GM10266 (cell line): Measurements from ENCODE around the gene COL4A3.

Source experiments
- DNase-seq: peaks from one replicate; pipeline ENCODE4 v3.0.0; 2012; ENCODE audit errors: extremely low spot score
- CTCF ChIP-seq: IDR thresholded peaks from 2 replicates; pipeline ENCODE4 v1.5.1; 2012; ENCODE audit warnings: mild to moderate bottlenecking, low read depth; ENCODE audit not compliant: control insufficient read depth, insufficient read depth; ENCODE audit errors: missing control alignments

COL4A3 gene

GRCh38 chr2:227337442-227337841 lies 173.0 kb downstream of the COL4A3 start:
- TF ChIP-seq CTCF = no peak
- DNase-seq = no peak

- DNase-seq = no peak
- TF ChIP-seq CTCF = no peak
These were observed 174.7 kb downstream of the COL4A3 start for GRCh38 chr2:227339098-227339599.

- TF ChIP-seq CTCF = no peak
- no peak for DNase-seq
These were observed 175.7 kb downstream of the COL4A3 start for GRCh38 chr2:227340106-227340505.

- DNase-seq = no peak
- no peak for TF ChIP-seq CTCF
These were observed 177.1 kb downstream of the COL4A3 start for GRCh38 chr2:227341553-227341952.

GRCh38 chr2:227344231-227344630 lies 179.8 kb downstream of the COL4A3 start:
- no peak for TF ChIP-seq CTCF
- no peak for DNase-seq

GRCh38 chr2:227347117-227347516 lies 182.7 kb downstream of the COL4A3 start:
- TF ChIP-seq CTCF = no peak
- no peak for DNase-seq

GRCh38 chr2:227348324-227348723 lies 183.9 kb downstream of the COL4A3 start:
- DNase-seq = no peak
- no peak for TF ChIP-seq CTCF
